ENCODE data around the gene ORC3.
"Not testable (repeated sequence)": the region's sequence is repeated elsewhere in the genome, so short reads cannot be mapped to it uniquely, and the experiment has no call there.

The ORC3 gene

GRCh38 chr6:87663434-87663833 is 73.5 kb downstream of the ORC3 start:
- no peak for DNase-seq

- no peak for DNase-seq
Observed at GRCh38 chr6:87664921-87665485, 75.1 kb downstream of the ORC3 start.

GRCh38 chr6:87667032-87667431 is 77.1 kb downstream of the ORC3 start:
- no peak for DNase-seq

- no peak for DNase-seq
Observed at GRCh38 chr6:87668013-87668412, 78.1 kb downstream of the ORC3 start.

- no peak for DNase-seq
Observed at GRCh38 chr6:87669051-87669450, 79.1 kb downstream of the ORC3 start.

- DNase-seq, result no peak
Observed at GRCh38 chr6:87670707-87671106, 80.8 kb downstream of the ORC3 start.

- no peak for DNase-seq
Observed at GRCh38 chr6:87671555-87672029, 81.7 kb downstream of the ORC3 start.

- DNase-seq, result no peak
Observed at GRCh38 chr6:87672641-87673040, 82.7 kb downstream of the ORC3 start.

GRCh38 chr6:87673237-87673636 is 83.3 kb downstream of the ORC3 start:
- DNase-seq, result no peak

- no peak for DNase-seq
Observed at GRCh38 chr6:87674290-87674689, 84.4 kb downstream of the ORC3 start.

- DNase-seq, result no peak
Observed at GRCh38 chr6:87675004-87675681, 85.2 kb downstream of the ORC3 start.

GRCh38 chr6:87682310-87682709 is 92.4 kb downstream of the ORC3 start:
- peak; percentile 59 for DNase-seq

GRCh38 chr6:87683890-87684289 is 94.0 kb downstream of the ORC3 start:
- DNase-seq, result no peak

- DNase-seq, result no peak
Observed at GRCh38 chr6:87684895-87685654, 95.1 kb downstream of the ORC3 start.

GRCh38 chr6:87686636-87687205 is 96.8 kb downstream of the ORC3 start:
- DNase-seq, result not testable (repeated sequence)

- DNase-seq, result no peak
Observed at GRCh38 chr6:87687296-87687695, 97.4 kb downstream of the ORC3 start.

- DNase-seq, result not testable (repeated sequence)
Observed at GRCh38 chr6:87687893-87688292, 98.0 kb downstream of the ORC3 start.

- no peak for DNase-seq
Observed at GRCh38 chr6:87690441-87690840, 100.5 kb downstream of the ORC3 start.

GRCh38 chr6:87692086-87692485 is 102.2 kb downstream of the ORC3 start:
- DNase-seq, result no peak

GRCh38 chr6:87696817-87697216 is 106.9 kb downstream of the ORC3 start:
- DNase-seq, result not testable (repeated sequence)

GRCh38 chr6:87697581-87698546 is 107.9 kb downstream of the ORC3 start:
- peak; percentile 98 for DNase-seq

- DNase-seq, result no peak
Observed at GRCh38 chr6:87698547-87699006, 108.6 kb downstream of the ORC3 start.
